Testis (tissue), 3 donors: ENCODE results near the gene PSMD8. TPM values are rescaled to one million over a fixed set of nuclear protein-coding genes. Genes with fewer than 3 reads are reported as not detected.

Experiments used
- DNase-seq: peaks from one replicate; pipeline ENCODE4 v3.0.0-alpha.2; 2019
- H3K27ac ChIP-seq, 2 donors: fragments of 200-600 bp; sonication (generic); one replicate each; pipeline ENCODE4 v1.5.1; 2019
- H3K27me3 ChIP-seq: fragments of 200-600 bp; sonication (generic); one replicate; pipeline ENCODE4 v1.5.1; 2019
- H3K36me3 ChIP-seq: fragments of 200-600 bp; sonication (generic); one replicate; pipeline ENCODE4 v1.5.1; 2017; ENCODE audit warnings: low read depth; ENCODE audit errors: missing control alignments
- H3K4me1 ChIP-seq: fragments of 200-600 bp; sonication (generic); one replicate; pipeline ENCODE4 v1.5.1; 2019
- H3K4me3 ChIP-seq, 2 donors: fragments of 200-600 bp; sonication (generic); one replicate each; pipeline ENCODE4 v1.5.1; 2017 to 2019
- H3K9me3 ChIP-seq: fragments of 200-600 bp; sonication (generic); one replicate; pipeline ENCODE4 v1.5.1; 2017
- POLR2A ChIP-seq: fragments of 450-650 bp; IDR thresholded peaks from one replicate; pipeline ENCODE4 v1.6.1; 2017; ENCODE audit warnings: antibody characterized with exemption, mild to moderate bottlenecking, moderate library complexity
- WGBS, 2 donors: methylation state at CpG; one replicate each; pipeline ENCODE4 v1.1.5; 2018; 5-methylcytosine and 5-hydroxymethylcytosine counted together
- intact Hi-C: fragments of 100-400 bp; cut with DNase I; formaldehyde crosslinking; loops from one replicate; pipeline ENCODE4 v1.15.1; 2023; ENCODE audit warnings: low total_unique reads
- polyA plus RNA-seq: library from polyadenylated mRNA; stranded (reverse); fragments of 350-450 nt; fragmentation: Illumina TruSeq; extraction: RNeasy Lipid Tissue Mini Kit (QIAGEN cat#74804); gene quantifications from one replicate; pipeline ENCODE4 v1.2.3, GENCODE V29; 2014; ENCODE audit warnings: low read depth, low replicate concordance; ENCODE audit not compliant: insufficient read depth
- total RNA-seq, 2 donors: library from RNA; depleted of rRNA; stranded (reverse); fragments of >200 nt; gene quantifications; one replicate each; pipeline ENCODE4 v1.2.3, GENCODE V29; 2016
- TF ChIP-seq, protein P1 (sequence below), 3 experiments: fragments of 450-650 bp in 2 of 3; fragments of 200-600 bp in 1 of 3; sonication (generic) in 1 of 3; IDR thresholded peaks; one replicate each; pipeline ENCODE4 v1.5.1; 2016 to 2019; ENCODE audit warnings: antibody characterized with exemption in 3 of 3, mild to moderate bottlenecking in 2 of 3, moderate library complexity in 1 of 3

Gene PSMD8
- total and polyA plus RNA-seq, 3 donors from 2014 or later = 244 to 373 (median 265) TPM

DNA sequence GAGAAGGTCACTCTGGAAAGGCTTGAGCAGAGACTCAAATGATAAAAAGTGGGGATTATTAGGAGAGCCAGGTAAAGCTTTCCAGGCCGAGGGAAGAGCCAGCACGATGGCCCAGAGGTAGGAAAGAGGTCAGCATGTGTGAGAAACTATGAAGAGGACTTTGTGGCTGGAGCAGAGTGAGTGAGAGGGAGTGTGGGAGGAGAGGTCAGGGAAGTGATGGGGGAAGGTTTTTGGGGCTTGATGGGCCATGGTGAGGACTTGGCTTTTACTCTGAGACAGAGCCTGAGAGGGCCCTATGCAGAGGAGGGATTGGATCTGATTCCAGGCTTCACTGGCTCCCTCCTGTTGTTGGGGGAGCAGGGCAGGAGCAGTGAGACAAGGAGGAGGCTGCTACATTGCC, 33.4 kb upstream of the PSMD8 start:
- intact Hi-C loops = no loop called here
- no peaks in the 10 kb centered on the region for H3K9me3 ChIP-seq
- no peak for TF ChIP-seq POLR2A
- TF ChIP-seq, protein P1, sequence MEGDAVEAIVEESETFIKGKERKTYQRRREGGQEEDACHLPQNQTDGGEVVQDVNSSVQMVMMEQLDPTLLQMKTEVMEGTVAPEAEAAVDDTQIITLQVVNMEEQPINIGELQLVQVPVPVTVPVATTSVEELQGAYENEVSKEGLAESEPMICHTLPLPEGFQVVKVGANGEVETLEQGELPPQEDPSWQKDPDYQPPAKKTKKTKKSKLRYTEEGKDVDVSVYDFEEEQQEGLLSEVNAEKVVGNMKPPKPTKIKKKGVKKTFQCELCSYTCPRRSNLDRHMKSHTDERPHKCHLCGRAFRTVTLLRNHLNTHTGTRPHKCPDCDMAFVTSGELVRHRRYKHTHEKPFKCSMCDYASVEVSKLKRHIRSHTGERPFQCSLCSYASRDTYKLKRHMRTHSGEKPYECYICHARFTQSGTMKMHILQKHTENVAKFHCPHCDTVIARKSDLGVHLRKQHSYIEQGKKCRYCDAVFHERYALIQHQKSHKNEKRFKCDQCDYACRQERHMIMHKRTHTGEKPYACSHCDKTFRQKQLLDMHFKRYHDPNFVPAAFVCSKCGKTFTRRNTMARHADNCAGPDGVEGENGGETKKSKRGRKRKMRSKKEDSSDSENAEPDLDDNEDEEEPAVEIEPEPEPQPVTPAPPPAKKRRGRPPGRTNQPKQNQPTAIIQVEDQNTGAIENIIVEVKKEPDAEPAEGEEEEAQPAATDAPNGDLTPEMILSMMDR (IDR thresholded peaks at IDR 0.05) = no peak
- H3K4me1 ChIP-seq = peaks cover 4% of the 10 kb centered on the region
- no peaks in the 10 kb centered on the region for H3K36me3 ChIP-seq
- H3K4me3 ChIP-seq = no peak overlapping the region
- no peaks in the 10 kb centered on the region for H3K27me3 ChIP-seq
- no peak overlapping the region for H3K27ac ChIP-seq
- DNase-seq = no peak
- 82 to 92% methylated on average over 2 of the region's 2 CpGs for WGBS, 2 donors

DNA sequence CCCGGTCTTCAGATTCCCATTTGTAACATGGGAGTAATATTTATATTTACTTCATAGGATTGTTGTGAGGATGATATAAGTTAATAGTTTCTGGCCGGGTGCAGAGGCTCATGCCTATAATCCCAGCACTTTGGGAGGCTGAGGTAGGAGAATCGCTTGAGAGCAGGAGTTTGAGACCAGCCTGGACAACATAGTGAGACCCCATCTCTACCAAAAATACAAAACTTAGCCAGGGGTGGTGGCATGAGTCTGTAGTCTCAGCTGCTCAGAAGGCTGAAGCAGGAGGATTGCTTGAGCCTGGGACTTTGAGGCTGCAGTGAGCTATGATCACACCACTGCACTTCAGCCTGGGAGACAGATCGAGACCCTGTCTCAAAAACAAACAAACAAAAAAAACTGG, 27.5 kb upstream of the PSMD8 start:
- intact Hi-C loops = no loop called here
- Histone ChIP-seq H3K36me3 (no peaks in the 10 kb centered on the region), H3K27me3 (no peaks in the 10 kb centered on the region), H3K4me3 (no peak overlapping the region), H3K27ac (no peak overlapping the region), H3K4me1 (no peaks in the 10 kb centered on the region), H3K9me3 (no peaks in the 10 kb centered on the region)
- TF ChIP-seq, protein P1 (IDR thresholded peaks at IDR 0.05) = no peak
- TF ChIP-seq POLR2A = no peak
- no peak for DNase-seq
- 90% methylated on average over 4 of the region's 4 CpGs for WGBS, 2 donors

DNA sequence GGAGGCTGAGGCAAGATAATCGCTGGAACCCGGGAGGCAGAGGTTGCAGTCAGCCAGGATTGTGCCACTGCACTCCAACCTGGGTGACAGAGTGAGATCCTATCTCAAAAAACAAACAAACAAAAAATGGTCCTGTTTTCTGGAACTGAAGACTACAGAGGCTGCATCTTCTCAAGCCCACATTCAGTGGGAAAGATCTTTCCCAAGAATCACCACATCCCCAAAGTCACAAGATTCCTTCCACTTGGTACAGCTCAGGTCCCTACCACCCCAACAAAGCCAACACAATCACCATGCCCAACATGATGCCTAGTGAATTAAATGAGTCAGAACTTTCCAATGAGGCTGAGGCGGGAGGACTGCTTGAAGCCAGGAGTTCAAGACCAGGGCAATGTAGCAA, 23.5 kb upstream of the PSMD8 start:
- TF ChIP-seq, protein P1 (IDR thresholded peaks at IDR 0.05) = no peak
- TF ChIP-seq POLR2A = no peak
- no peak overlapping the region for H3K27ac ChIP-seq
- WGBS, 2 donors = 76 to 79% methylated on average over 3 of the region's 3 CpGs
- H3K9me3 ChIP-seq = no peaks in the 10 kb centered on the region
- no peak for DNase-seq
- H3K4me1 ChIP-seq = no peaks in the 10 kb centered on the region
- intact Hi-C loops = no loop called here
- H3K27me3 ChIP-seq = no peaks in the 10 kb centered on the region
- H3K4me3 ChIP-seq = no peak overlapping the region
- H3K36me3 ChIP-seq = no peaks in the 10 kb centered on the region

DNA sequence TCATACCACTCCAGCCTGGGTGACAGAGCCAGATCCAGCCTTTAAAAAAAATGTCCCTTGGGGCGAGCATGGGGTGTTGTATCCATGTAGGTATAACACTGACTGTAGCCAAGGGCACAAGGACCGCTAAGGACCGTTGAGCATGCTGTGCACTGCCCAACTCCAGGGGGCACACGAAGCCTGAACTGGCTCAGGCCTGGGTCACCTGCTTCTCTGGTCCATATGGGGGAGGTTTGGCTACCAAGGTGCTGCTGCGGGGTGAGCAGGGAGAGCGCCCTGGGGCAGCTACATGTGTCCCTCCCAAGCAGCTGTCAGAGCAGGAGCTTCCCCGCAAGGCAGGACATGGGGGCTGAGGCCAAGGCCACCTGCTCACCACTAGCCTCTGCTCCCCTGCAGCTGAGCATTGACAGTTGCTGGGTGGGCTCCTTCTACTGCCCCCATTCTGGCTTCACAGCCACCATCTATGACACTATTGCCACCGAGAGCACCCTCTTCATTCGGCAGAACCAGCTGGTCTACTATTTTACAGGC, 22.4 kb upstream of the PSMD8 start:
- intact Hi-C loops = no loop called here
- Histone ChIP-seq H3K4me1 (no peaks in the 10 kb centered on the region), H3K4me3 (no peak overlapping the region), H3K36me3 (no peaks in the 10 kb centered on the region), H3K9me3 (no peaks in the 10 kb centered on the region), H3K27me3 (no peaks in the 10 kb centered on the region), H3K27ac (no peak overlapping the region)
- TF ChIP-seq, protein P1 (IDR thresholded peaks at IDR 0.05) = no peak
- TF ChIP-seq POLR2A = no peak
- DNase-seq = no peak
- WGBS, 2 donors = 68 to 82% methylated on average over 3 to 9 of the region's 9 CpGs

DNA sequence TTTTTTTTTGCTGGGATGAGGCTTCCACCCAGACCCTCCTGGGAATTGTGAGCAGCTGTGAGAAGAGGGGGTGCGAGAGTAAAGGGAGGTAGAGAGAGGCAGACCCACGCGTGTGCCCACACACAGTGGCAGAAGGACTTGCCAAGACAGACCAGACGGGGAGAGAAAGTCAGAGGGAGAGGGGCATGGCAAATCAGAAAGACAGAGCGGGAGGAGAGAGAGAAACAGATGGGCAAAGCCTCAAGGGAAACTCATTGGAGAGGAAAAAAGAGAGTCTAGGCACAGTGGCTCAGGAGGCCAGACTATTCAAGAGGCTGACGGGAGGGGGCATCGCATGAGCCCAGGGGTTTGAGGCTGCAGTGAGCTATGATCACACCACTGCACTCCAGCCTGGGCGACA, 21.8 kb upstream of the PSMD8 start:
- intact Hi-C loops = no loop called here

More for the DNA sequence above, 21.8 kb upstream of the PSMD8 start:
- no peak overlapping the region for H3K27ac ChIP-seq
- H3K36me3 ChIP-seq = no peaks in the 10 kb centered on the region
- no peaks in the 10 kb centered on the region for H3K9me3 ChIP-seq
- WGBS, 2 donors = 69 to 70% methylated on average over 8 of the region's 8 CpGs
- H3K4me3 ChIP-seq = no peak overlapping the region
- no peaks in the 10 kb centered on the region for H3K27me3 ChIP-seq
- DNase-seq = no peak
- no peaks in the 10 kb centered on the region for H3K4me1 ChIP-seq
- TF ChIP-seq, protein P1 (IDR thresholded peaks at IDR 0.05) = no peak
- no peak for TF ChIP-seq POLR2A
